ENCODE measurements around the gene TMC1.

Gene TMC1

GRCh38 chr9:72871685-72872084 lies 350.3 kb downstream of the TMC1 start:
- no peak overlapping the region for H3K4me2 ChIP-seq (ENCODE audit: low read length)
- H3K4me3 ChIP-seq (ENCODE audit: low read length), result no peak overlapping the region
- no peaks in the 10 kb centered on the region for H3K9me3 ChIP-seq (ENCODE audit: control insufficient read depth, insufficient read depth, low read length)
- no peak overlapping the region for H3K27ac ChIP-seq (ENCODE audit: low read depth, low read length)
- no peaks in the 10 kb centered on the region for H3F3A ChIP-seq (ENCODE audit: control insufficient read depth, insufficient read depth)
- TF ChIP-seq EZH2phosphoT487 (IDR thresholded peaks at IDR 0.05; ENCODE audit: borderline replicate concordance, low read length), result no peak
- TF ChIP-seq CTCF (IDR thresholded peaks at IDR 0.05; ENCODE audit: low read depth, low read length, poor library complexity, severe bottlenecking), result peak; percentile 27
- no peaks in the 10 kb centered on the region for H3K79me2 ChIP-seq (ENCODE audit: control insufficient read depth, low read length)
- no peaks in the 10 kb centered on the region for H4K20me1 ChIP-seq (ENCODE audit: control insufficient read depth, insufficient read depth, low read depth, low read length)
- H3K27me3 ChIP-seq (ENCODE audit: control insufficient read depth, low read length), result peaks cover 6% of the 10 kb centered on the region; the same call in 1 of the 2 replicates
- no peaks in the 10 kb centered on the region for H3K36me3 ChIP-seq (ENCODE audit: control insufficient read depth, low read length)
- H3K9me2 ChIP-seq (replicated peaks; ENCODE audit: control insufficient read depth, low read length), result no peaks in the 10 kb centered on the region
- no peaks in the 10 kb centered on the region for H3K4me1 ChIP-seq (ENCODE audit: control insufficient read depth, low read length)

GRCh38 chr9:72872718-72873117 lies 351.3 kb downstream of the TMC1 start:
- TF ChIP-seq CTCF (IDR thresholded peaks at IDR 0.05; ENCODE audit: low read depth, low read length, poor library complexity, severe bottlenecking), result no peak
- TF ChIP-seq EZH2phosphoT487 (IDR thresholded peaks at IDR 0.05; ENCODE audit: borderline replicate concordance, low read length), result no peak
- no peak overlapping the region for H3K27ac ChIP-seq (ENCODE audit: low read depth, low read length)
- no peaks in the 10 kb centered on the region for H3F3A ChIP-seq (ENCODE audit: control insufficient read depth, insufficient read depth)
- no peaks in the 10 kb centered on the region for H3K79me2 ChIP-seq (ENCODE audit: control insufficient read depth, low read length)
- no peaks in the 10 kb centered on the region for H3K9me3 ChIP-seq (ENCODE audit: control insufficient read depth, insufficient read depth, low read length)
- no peaks in the 10 kb centered on the region for H3K4me1 ChIP-seq (ENCODE audit: control insufficient read depth, low read length)
- H3K4me3 ChIP-seq (ENCODE audit: low read length), result no peak overlapping the region
- H3K4me2 ChIP-seq (ENCODE audit: low read length), result no peak overlapping the region
- H3K36me3 ChIP-seq (ENCODE audit: control insufficient read depth, low read length), result no peaks in the 10 kb centered on the region
- no peaks in the 10 kb centered on the region for H4K20me1 ChIP-seq (ENCODE audit: control insufficient read depth, insufficient read depth, low read depth, low read length)
- peaks cover 6% of the 10 kb centered on the region; the same call in 1 of the 2 replicates for H3K27me3 ChIP-seq (ENCODE audit: control insufficient read depth, low read length)
- no peaks in the 10 kb centered on the region for H3K9me2 ChIP-seq (replicated peaks; ENCODE audit: control insufficient read depth, low read length)

GRCh38 chr9:72873456-72873855 lies 352.0 kb downstream of the TMC1 start:
- TF ChIP-seq CTCF (IDR thresholded peaks at IDR 0.05; ENCODE audit: low read depth, low read length, poor library complexity, severe bottlenecking) (no peak), EZH2phosphoT487 (IDR thresholded peaks at IDR 0.05; ENCODE audit: borderline replicate concordance, low read length) (no peak)
- no peak overlapping the region for H3K4me2 ChIP-seq (ENCODE audit: low read length)

More at GRCh38 chr9:72873456-72873855, 352.0 kb downstream of the TMC1 start:
- Histone ChIP-seq H3K36me3 (ENCODE audit: control insufficient read depth, low read length) (no peaks in the 10 kb centered on the region), H3K9me2 (replicated peaks; ENCODE audit: control insufficient read depth, low read length) (no peaks in the 10 kb centered on the region), H3K4me3 (ENCODE audit: low read length) (no peak overlapping the region), H3F3A (ENCODE audit: control insufficient read depth, insufficient read depth) (no peaks in the 10 kb centered on the region), H3K79me2 (ENCODE audit: control insufficient read depth, low read length) (no peaks in the 10 kb centered on the region), H4K20me1 (ENCODE audit: control insufficient read depth, insufficient read depth, low read depth, low read length) (no peaks in the 10 kb centered on the region), H3K27ac (ENCODE audit: low read depth, low read length) (no peak overlapping the region), H3K27me3 (ENCODE audit: control insufficient read depth, low read length) (peaks cover 6% of the 10 kb centered on the region; the same call in 1 of the 2 replicates), H3K9me3 (ENCODE audit: control insufficient read depth, insufficient read depth, low read length) (no peaks in the 10 kb centered on the region), H3K4me1 (ENCODE audit: control insufficient read depth, low read length) (no peaks in the 10 kb centered on the region)
